T-helper 2 cell (primary cell): ENCODE data around the gene SHC4.

Source experiments
- DNase-seq, 5 experiments: peaks; one replicate each; pipeline versions ENCODE4 v3.0.0 to v3.0.0-alpha.2; 2012 to 2022

Gene SHC4

GRCh38 chr15:48834756-48835155, 129.0 kb downstream of the SHC4 start:
- no peak for DNase-seq

GRCh38 chr15:48833526-48834239, 130.0 kb downstream of the SHC4 start:
- no peak for DNase-seq

- DNase-seq: no peak
Measured at GRCh38 chr15:48832648-48833047, 131.1 kb downstream of the SHC4 start.

- no peak for DNase-seq
Measured at GRCh38 chr15:48828906-48829305, 134.8 kb downstream of the SHC4 start.

- no peak for DNase-seq
Measured at GRCh38 chr15:48828471-48828870, 135.2 kb downstream of the SHC4 start.

- no peak for DNase-seq
Measured at GRCh38 chr15:48825075-48825474, 138.6 kb downstream of the SHC4 start.

GRCh38 chr15:48823706-48824105, 140.0 kb downstream of the SHC4 start:
- no peak for DNase-seq

GRCh38 chr15:48823237-48823636, 140.5 kb downstream of the SHC4 start:
- DNase-seq: no peak

GRCh38 chr15:48814286-48814685, 149.4 kb downstream of the SHC4 start:
- no peak for DNase-seq

GRCh38 chr15:48811325-48811958, 152.3 kb downstream of the SHC4 start:
- no peak for DNase-seq

GRCh38 chr15:48810414-48811324, 153.1 kb downstream of the SHC4 start, which contains the start of gene CEP152:
Gene CEP152, minus strand, starts transcription at chr15:48811069. Its CDS starts 5,420 bp downstream, at chr15:48805649.
- peak; percentile 89 to 100 (median 97) for DNase-seq

GRCh38 chr15:48806151-48806550, 157.6 kb downstream of the SHC4 start:
- DNase-seq: no peak

- no peak for DNase-seq
Measured at GRCh38 chr15:48805591-48805990, 158.1 kb downstream of the SHC4 start.

- no peak for DNase-seq
Measured at GRCh38 chr15:48803877-48804276, 159.8 kb downstream of the SHC4 start.

GRCh38 chr15:48802867-48803266, 160.9 kb downstream of the SHC4 start:
- DNase-seq: peak in 1 of 5 experiments; percentile 10

- peak in 1 of 5 experiments; percentile 51 for DNase-seq
Measured at GRCh38 chr15:48802257-48802656, 161.5 kb downstream of the SHC4 start.

- no peak for DNase-seq
Measured at GRCh38 chr15:48800811-48801455, 162.8 kb downstream of the SHC4 start.

GRCh38 chr15:48800245-48800644, 163.5 kb downstream of the SHC4 start:
- no peak for DNase-seq

- DNase-seq: no peak
Measured at GRCh38 chr15:48798319-48798718, 165.4 kb downstream of the SHC4 start.

GRCh38 chr15:48796930-48797329, 166.8 kb downstream of the SHC4 start:
- peak in 1 of 5 experiments; percentile 57 for DNase-seq

- no peak for DNase-seq
Measured at GRCh38 chr15:48796521-48796920, 167.2 kb downstream of the SHC4 start.

- no peak for DNase-seq
Measured at GRCh38 chr15:48795901-48796300, 167.8 kb downstream of the SHC4 start.

GRCh38 chr15:48794697-48795134, 169.0 kb downstream of the SHC4 start:
- DNase-seq: peak in 1 of 5 experiments; percentile 9
